GM19467 (cell line): ENCODE measurements around the gene ST6GAL2.

Experiments
- ATAC-seq: cut with Tn5 transposase; IDR thresholded peaks from one replicate; pipeline ENCODE4 v1.9.1; 2021; ENCODE audit warnings: mild to moderate bottlenecking, moderate library complexity; ENCODE audit not compliant: unreplicated experiment

The ST6GAL2 gene, protein sequence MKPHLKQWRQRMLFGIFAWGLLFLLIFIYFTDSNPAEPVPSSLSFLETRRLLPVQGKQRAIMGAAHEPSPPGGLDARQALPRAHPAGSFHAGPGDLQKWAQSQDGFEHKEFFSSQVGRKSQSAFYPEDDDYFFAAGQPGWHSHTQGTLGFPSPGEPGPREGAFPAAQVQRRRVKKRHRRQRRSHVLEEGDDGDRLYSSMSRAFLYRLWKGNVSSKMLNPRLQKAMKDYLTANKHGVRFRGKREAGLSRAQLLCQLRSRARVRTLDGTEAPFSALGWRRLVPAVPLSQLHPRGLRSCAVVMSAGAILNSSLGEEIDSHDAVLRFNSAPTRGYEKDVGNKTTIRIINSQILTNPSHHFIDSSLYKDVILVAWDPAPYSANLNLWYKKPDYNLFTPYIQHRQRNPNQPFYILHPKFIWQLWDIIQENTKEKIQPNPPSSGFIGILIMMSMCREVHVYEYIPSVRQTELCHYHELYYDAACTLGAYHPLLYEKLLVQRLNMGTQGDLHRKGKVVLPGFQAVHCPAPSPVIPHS

DNA sequence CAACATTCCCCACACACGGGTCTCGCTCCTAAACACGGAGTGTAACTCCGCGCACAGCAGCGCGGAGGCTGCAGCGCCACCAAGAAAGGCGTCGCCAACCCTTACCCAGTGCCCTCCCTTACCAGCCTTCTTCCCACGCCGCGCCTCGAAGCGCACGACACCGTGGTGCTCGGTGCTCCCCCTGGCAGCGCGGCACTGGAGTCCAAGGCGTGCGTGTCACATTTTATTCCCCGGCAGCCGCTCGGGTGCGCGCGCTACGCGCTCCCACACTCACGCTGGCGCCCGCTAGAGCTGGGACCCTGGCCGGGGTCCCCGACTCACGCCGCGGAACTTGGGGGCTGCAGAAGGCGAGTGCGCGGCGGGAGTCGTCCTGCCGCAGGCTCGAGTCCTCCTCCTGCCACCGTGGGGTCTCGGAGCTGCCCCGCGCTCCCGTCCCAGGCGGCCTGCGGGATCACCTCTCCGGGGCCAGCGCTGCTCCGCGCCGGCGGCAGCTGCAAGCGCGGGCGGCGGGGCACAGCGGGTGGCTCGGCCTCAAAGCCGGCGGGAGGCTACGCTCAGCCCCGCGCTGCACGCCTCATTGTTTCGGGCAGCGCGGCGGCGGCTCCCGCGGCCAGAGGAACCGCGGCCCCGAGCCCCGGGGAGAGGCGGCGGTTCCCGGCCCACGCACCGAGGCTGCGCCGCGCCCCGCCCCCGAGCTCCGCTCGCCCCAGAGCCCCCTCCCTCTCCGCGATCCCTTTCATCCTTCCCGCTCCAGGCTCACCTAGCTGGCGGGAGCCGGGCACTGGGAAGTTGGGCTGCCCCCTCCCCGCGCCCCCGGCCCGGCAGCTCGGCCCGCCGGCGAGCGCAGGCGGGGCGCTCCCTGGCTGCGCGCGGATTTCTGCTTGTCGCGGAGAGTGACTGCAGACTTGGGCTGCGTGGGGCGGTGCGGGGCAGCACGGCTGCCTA, at the start of gene ST6GAL2:
ST6GAL2 (minus strand) TSS at position 197 of the 945 bp plus-strand sequence. CDS start 42,190 bp downstream, outside the sequence.
- ATAC-seq, result no peak

DNA sequence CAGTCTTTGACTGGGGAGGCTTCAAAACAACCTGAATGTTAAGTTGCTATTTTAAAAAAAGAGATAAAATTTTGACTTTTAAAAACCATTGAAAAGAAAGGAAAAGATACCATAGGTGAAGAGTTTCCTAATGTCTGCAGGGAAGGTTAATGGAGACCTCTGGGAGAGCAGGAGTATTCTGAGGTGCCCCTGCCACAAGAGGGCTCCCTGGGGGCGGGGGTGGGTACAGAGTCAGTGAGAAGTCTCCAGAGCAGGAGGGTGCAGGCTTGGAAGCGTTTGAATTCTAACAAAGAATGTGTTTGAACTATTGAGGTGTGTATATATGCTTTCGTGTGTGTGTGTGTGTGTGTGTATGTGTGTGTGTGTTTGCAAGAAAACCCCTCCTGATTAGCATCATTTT, 46.7 kb upstream of the ST6GAL2 start:
- no peak for ATAC-seq

DNA sequence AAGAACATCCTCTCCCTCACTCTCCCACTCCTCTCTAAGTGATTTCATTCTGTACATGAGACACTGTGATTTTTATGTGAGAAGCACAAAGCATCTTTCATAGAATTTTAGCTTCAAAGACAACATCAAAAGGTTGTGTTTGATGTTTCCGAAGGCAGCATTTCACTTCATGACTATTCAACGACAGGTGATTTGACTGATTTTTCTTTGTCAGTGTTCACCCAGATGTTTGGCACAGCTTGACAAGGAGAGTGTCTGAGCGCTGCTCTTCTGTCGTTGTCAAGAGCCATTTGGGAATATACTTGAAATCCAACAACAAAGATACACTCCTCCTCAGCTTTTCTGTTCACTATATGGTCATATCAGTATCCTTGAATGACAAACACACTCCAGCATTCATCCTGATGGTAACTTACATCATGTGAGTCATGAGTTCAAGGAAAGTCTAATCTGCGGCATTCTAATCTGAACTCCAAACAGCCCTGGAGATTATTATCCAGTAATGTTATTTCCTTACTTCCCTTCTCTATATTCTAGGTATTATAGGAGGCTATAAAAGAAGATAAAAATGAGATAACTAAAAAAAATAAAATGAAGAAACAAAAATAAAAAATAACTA, 45.9 kb upstream of the ST6GAL2 start:
- ATAC-seq, result no peak

DNA sequence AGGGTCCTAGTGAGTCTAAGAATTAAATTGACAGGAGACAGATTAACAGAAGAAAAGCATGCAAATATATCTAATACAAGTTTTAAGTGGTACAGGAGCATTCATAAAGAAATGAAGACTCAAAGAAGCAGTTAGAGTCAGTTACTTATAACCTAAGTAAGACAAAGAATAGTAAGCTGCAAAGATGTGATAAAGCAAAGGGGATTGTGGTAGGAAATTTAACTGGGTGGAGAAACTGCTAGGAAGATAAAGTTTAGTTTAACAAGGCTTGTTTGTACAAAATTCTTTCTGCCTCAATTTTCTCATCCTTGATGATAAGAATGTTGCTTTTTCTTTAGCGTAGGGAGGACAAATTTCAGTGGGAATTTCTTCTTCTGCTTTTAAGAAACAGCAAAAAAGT, 35.5 kb upstream of the ST6GAL2 start:
- ATAC-seq, result no peak

DNA sequence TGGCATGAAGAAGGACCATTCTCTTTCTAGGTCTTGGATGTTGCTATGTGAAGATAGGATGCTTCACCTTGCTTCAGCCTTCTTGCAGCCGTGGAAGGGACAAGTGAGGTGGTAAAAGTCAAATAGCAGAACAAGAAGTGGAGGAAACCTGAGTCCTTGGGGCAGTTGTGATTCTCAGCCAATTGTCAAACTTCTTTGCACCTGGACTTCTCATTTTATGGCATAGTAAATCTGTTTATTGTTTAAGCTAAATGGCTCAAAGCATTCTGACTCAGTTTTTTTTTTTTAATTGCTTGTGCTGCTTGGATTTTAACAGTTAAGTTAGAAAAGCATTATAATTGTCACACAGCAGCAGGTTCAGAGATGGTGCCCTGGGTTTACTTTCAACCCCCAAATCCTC, 33.0 kb upstream of the ST6GAL2 start:
- ATAC-seq, result no peak

DNA sequence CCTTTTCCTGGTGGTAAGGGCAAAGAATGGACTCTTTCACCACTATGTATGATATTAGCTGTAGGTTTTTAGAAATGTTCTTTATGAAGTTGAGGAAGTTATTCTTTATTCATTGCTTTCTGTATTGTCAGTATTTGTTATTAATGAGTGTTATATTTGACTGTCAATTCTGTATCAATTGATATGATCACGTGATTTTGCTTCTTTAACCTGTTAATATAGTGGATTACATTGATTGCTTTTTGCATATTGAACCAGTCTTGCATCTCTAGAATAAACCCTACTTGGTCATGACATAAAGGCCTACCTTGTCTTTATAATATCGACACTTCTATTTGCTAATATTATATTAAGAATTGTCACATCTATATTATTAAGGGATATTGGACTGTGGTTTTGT, 18.3 kb upstream of the ST6GAL2 start:
- no peak for ATAC-seq

DNA sequence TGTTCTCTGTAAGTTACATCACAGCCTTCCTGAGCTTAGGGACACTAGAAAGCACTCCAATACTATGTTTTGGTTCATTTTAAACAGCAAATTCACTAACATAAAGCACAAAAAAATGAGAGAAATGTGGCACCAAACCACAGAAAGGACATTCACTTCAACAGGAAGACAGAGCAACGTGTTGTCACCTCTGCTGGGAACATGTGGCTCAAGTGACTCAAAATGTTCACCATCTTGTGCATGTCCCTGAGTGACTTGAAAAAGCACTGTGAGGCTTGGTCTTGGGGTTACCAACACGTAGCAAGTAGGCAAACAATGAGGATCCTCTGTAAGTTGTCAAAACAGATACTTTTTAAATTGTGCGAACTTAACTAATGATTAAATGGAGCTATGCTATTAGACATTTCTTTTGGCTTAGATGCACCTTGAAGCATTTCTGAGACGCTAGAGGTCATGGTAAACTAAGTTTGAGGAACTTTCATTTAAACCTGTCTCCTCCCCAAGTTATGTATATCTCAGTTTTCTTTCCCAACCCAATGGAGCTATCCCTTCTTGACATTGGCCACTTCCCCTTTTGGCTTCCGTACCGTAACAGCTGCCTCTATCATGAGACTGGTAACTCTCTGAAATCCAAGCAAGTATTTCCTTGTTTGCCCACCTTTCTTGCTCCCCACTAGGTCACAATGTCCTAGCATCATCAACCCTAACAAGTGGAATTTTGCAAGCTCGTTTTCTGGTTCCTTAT, 14.0 kb upstream of the ST6GAL2 start:
- no peak for ATAC-seq

DNA sequence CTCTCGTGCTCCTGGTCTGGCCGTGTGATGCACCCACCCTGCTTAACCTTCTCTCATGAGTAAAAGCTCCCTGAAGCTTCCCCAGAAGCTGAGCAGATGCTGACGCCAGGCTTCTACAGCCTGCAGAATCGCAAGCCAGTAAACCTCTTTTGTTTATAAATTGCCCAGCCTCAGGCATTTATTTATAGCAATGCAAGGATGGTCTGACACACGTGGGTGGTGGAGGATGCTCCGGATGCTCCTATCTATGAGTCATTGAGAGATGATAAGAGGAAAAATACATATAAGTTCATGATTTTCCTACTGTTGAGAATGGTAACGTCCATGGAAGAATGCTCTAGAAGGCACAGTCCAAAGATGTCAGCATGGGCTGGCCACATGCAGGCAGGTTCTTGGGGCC, 8.6 kb upstream of the ST6GAL2 start:
- no peak for ATAC-seq

DNA sequence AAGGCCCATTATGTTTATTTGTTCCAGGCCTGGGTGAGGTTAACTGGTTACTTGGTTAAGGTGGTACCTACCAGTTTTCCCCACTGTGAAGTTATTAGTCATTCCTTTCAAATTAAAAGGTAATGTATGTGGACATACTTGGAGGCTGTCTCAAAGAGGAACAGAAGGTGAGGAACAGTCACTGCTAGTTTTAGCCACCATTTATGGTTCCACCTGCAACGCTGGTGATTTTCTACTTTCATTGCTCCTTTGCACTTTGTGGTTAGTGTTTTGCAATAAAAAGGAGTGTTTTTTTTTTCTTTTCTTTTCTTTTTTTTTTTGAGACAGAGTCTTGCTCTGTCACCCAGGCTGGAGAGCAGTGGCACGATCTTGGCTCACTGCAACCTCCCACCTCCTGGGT, 6.1 kb upstream of the ST6GAL2 start:
- ATAC-seq, result no peak

DNA sequence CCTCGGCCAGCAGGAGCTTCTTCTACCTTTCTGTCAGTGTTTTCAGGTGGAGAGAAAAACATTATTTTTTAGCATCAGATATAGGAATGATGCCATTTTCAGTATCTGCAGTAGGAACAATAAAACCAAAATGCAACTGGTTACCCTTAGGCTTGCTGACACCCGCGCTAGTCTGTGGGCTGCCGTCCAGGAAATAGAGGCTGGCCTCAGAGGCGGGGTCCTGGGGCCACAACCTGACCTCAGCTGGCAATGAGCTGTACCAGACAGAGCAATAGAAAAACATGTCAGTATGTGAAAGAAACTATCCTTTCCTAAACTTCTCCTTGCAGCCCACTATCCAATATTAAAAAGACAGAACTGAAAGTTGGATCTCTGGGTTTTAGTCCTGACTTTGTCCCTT, 4.6 kb upstream of the ST6GAL2 start:
- no peak for ATAC-seq

DNA sequence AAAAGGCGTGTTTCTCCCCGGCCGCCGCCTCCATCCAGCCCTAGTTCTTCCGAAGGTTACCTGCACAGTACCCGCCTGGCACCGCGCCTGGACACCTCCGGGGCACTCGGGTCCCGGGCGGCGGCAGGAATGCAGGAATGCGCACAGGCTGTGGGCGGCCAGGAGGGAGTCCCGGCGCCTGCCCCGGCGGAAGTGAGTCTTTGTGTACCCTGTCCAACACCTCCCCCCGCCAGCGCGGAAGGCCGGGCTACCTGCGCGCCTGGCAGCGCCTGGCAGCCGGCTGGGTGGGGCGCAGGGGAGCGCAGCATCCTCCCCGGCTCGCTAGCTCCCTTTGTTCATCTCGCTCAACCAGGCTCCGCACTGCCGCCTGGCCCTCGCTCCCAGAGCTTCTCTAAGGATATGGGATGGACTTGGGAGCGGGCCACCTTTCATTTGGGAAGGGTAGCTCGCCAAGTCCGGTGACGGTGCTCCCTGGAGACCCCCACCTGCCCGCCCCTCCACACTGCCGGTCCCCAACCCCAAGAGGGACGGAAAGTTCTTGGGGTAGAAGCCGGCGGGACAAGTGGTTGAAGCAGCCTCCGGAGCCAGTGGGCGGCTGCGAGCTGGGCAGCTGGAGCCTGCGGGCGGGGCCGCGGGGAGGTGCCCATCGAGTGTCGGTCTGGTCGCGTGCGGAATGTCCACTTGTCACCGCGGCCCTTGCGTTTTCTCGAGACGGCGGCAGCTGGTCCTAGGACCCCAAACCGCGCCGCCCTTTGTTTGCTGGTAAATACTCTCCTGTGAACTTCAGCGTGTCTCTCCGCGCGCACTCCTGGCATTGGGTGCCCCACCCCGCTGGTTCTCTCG, 1.2 kb upstream of the ST6GAL2 start:
- no peak for ATAC-seq

DNA sequence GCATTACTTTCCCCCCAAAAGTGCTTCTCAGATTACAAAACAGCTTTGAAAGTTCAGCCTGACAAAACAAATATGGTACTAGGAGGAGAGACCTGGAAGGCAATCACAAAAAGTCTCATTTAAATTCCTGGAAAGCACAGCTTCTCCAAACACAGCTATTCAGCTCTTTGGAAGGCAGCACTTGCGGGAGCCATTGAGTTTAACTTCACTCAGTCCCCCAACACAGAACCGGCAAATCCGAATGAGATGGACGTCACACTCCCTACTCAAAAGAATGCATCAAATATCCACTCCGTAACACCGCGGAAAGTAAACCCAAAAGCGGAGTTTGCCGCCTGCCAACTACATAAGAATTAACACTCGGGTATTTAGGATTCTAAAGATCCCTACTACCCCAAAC, 638 bp downstream of the ST6GAL2 start:
- no peak for ATAC-seq

DNA sequence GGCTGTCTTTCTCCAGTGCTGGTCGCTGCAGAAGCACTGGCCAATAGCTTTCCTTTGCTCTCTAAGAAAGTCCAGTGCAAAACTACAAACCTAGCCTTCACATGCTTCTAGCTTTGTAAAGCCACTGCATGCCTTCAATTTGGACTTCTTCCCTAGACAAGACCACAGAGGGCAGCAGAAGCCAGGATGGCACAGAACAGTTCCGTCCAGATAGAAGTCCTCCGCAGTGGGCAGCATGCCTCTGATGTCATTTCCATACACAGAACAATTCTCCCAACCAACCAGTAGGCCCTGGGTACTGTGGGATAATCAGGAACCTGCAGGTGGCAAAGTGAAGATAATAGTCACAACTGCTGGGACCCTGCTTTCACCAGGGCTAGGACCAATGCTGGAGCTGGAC, 3.3 kb downstream of the ST6GAL2 start:
- ATAC-seq, result no peak

DNA sequence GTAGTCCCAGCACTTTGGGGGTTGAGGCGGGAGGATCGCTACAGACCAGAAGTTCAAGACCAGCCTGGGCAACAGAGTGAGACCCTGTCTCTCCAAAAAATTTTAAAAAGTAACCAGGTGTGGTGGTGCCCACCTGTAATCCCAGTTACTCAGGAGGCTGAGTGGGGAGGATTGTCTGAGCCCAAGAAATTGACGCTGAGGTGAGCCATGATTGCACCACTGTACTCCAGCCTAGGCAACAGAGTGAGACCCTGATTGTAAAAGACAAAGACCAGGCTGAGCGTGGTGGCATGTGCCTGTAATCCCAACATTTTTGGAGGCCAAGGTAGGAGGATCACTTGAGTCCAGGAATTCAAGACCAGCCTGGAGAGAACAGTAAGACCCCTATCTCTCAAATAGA, 7.8 kb downstream of the ST6GAL2 start:
- no peak for ATAC-seq

DNA sequence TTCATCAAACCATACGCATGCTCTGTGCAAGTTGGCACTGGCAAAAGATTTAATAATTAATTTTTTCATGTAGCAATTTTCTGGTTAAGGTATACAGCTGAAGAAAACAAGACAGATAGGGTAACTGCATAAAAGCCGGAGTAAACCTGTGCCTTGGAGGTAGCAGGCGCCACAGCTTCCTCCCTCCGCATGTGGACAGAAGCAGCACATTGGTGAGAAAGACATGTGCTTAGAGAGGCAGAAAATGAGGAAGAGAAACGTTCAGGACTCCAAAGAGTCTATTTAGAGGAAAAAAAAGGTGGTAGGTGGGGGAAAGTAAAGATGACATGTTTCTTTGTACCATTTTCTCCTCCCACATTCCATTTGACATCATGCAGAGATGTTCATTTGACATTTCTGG, 9.3 kb downstream of the ST6GAL2 start:
- ATAC-seq, result no peak

DNA sequence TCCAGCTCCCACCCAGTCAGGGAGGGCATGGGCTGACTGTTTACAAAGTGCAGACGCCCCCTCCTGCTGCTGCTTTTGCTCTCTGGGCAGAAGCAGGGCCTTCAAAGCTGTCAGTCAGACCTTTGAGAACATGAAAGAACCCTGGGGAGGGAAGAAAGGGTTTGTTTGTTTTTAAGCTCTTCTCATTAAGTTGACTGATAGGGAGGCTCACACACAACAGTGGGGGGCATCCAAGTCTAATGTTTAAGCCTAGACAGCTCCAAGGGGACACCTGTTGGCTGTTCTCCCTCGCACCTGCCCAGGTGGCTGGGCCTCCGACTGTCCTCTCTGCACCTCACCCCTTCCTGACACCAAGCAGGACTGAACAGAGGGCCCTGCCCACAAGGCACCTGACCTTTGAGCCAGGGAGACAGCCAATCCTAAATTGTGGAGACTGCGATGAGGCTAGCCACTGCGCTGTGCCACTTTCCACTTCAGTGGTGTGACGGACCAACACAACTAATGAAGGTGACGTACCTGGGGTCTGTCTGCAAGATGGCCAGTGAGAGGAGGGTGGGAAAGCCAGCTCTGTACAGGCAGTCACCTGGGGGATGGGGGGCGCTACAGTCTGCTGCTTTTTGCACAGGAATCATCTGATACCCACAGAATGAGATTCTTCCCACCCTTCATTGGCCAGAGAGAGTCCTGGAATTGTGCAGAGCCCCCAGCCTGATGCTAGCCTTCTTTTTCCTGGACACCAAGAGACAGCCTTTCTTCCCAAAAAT, 16.3 kb downstream of the ST6GAL2 start:
- ATAC-seq, result no peak

DNA sequence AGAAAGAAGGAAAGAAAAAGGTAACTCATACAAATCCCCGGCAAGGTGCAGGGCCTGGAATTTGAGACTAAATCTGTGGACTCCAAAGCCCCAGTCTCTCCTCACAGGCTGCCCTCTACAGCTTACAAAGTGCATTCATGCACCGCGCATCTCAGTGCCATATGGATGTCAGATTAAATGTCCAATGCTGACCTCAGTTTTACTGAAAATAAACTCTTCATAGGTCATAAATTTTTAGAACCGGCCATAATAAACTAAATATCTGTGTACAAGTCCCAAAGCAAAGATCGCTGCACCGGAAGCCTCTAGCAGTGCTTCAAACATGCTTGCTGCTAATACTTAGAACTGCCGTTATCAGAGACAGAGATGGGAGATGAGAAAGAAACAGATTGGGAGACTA, 17.7 kb downstream of the ST6GAL2 start:
- no peak for ATAC-seq

DNA sequence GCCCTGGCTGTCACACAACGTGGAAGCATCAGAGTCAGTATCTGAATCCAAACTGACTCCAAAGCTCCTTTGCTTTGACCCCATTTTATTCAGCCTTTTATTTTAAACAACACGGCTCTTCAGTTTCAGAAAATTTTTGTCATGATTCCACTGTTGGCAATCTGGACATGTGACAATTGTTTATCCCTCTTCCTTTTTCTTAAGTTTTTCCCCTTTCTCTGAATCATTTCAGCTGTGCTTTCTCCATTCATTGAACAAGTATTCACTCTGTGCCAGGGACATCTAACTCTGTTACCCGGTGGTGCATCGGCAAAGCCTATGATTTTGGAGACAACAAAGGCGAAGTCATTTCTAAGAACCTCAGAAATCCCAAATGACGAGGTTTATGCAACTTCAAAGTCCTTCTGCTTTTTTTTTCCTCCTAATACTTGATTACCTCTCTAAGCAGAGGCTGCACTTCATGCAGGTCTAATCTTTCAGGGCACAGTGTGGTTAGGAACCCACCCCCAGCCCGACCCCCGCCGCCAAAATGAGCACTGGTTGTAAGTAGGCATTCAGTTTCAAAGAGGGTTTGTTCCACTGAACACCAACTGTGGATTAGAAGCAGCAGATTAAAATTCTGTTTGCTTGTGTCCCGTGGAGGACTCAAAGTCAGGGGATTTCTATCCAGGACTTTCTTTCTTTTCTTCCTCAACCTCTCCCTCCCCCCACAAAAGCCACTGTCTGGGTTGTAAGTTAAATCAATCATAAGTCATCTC, 18.6 kb downstream of the ST6GAL2 start:
- ATAC-seq, result no peak
